Lower lobe of right lung (tissue), 2 donors: ENCODE data around the gene KIF5C. TPM values are rescaled to one million over a fixed set of nuclear protein-coding genes. Genes with fewer than 3 reads are reported as not detected.

Source experiments
- ATAC-seq, 2 donors: fragments of 200-7000 bp; cut with Tn5 transposase; one replicate each; pipeline ENCODE4 v1.9.1; 2020 to 2022; ENCODE audit warnings: mild to moderate bottlenecking in 2 of 2, moderate library complexity in 2 of 2
- DNase-seq: peaks from one replicate; pipeline ENCODE4 v3.0.0-alpha.2; 2020
- H3K27ac ChIP-seq: fragments of 200-600 bp; one replicate; pipeline ENCODE4 v1.8.0; 2022
- H3K27me3 ChIP-seq: fragments of 200-600 bp; one replicate; pipeline ENCODE4 v1.8.0; 2022; ENCODE audit warnings: low read depth
- H3K36me3 ChIP-seq: fragments of 200-600 bp; one replicate; pipeline ENCODE4 v1.8.0; 2022; ENCODE audit warnings: mild to moderate bottlenecking
- H3K4me1 ChIP-seq: fragments of 200-600 bp; one replicate; pipeline ENCODE4 v1.8.0; 2022
- H3K4me3 ChIP-seq: fragments of 200-600 bp; one replicate; pipeline ENCODE4 v1.8.0; 2022; ENCODE audit warnings: mild to moderate bottlenecking
- H3K9me3 ChIP-seq: fragments of 200-600 bp; one replicate; pipeline ENCODE4 v1.8.0; 2022
- CTCF ChIP-seq: fragments of 200-600 bp; IDR thresholded peaks from one replicate; pipeline ENCODE4 v1.8.0; 2022; ENCODE audit warnings: antibody characterized with exemption, mild to moderate bottlenecking
- intact Hi-C: fragments of 100-400 bp; cut with DNase I; formaldehyde crosslinking; loops from one replicate; pipeline ENCODE4 v1.11.0; 2022
- total RNA-seq: library from RNA; stranded (reverse); fragmentation: NEBNext Ultra II Directional; extraction: Animal tissue kit (Norgen Biotek cat#: 25700); gene quantifications from one replicate; pipeline ENCODE4 v1.2.1, GENCODE V29; 2021
- donor health status: DM: no; HTN: yes; CAD: no; lungs with severe emphysema.

KIF5C gene
- total RNA-seq, 1 donor from 2014 or later: 0.47 TPM

- no peaks in the 10 kb centered on the region for H3K27me3 ChIP-seq
- H3K9me3 ChIP-seq: peaks cover 9% of the 10 kb centered on the region
- ATAC-seq: no peak
- intact Hi-C loops: no loop called here
- no peaks in the 10 kb centered on the region for H3K36me3 ChIP-seq
- TF ChIP-seq CTCF: no peak
- H3K4me1 ChIP-seq: peaks cover 5% of the 10 kb centered on the region
- no peak for DNase-seq
- H3K4me3 ChIP-seq: no peak overlapping the region
- H3K27ac ChIP-seq: no peak overlapping the region
Measured at GRCh38 chr2:148922776-148923475, 47.9 kb downstream of the KIF5C start.

- no peak for TF ChIP-seq CTCF
- Histone ChIP-seq H3K27me3 (no peaks in the 10 kb centered on the region), H3K27ac (no peak overlapping the region), H3K9me3 (no peaks in the 10 kb centered on the region), H3K36me3 (no peaks in the 10 kb centered on the region), H3K4me3 (no peak overlapping the region), H3K4me1 (peaks cover 5% of the 10 kb centered on the region)
- DNase-seq: no peak
- intact Hi-C loops: no loop called here
- no peak for ATAC-seq
Measured at GRCh38 chr2:148924514-148925178, 49.6 kb downstream of the KIF5C start.

GRCh38 chr2:148926291-148926961 is 51.4 kb downstream of the KIF5C start:
- H3K4me1 ChIP-seq: peaks cover 5% of the 10 kb centered on the region
- no peaks in the 10 kb centered on the region for H3K36me3 ChIP-seq
- DNase-seq (peak; percentile 58), ATAC-seq (peak; percentile 82 to 92)
- no peak overlapping the region for H3K27ac ChIP-seq
- peak overlapping the region; percentile 33 for H3K4me3 ChIP-seq
- intact Hi-C loops: no loop called here
- TF ChIP-seq CTCF: peak; percentile 69
- H3K9me3 ChIP-seq: no peaks in the 10 kb centered on the region
- H3K27me3 ChIP-seq: no peaks in the 10 kb centered on the region

GRCh38 chr2:148926981-148927401 is 52.0 kb downstream of the KIF5C start:
- ATAC-seq: peak; percentile 78 to 82
- H3K4me3 ChIP-seq: peak overlapping the region; percentile 33

GRCh38 chr2:148928395-148928794 is 53.4 kb downstream of the KIF5C start:
- no peak for ATAC-seq
- intact Hi-C loops: no loop called here

More at GRCh38 chr2:148926981-148927401, 52.0 kb downstream of the KIF5C start:
- Histone ChIP-seq H3K27ac (no peak overlapping the region), H3K4me1 (peaks cover 5% of the 10 kb centered on the region), H3K36me3 (no peaks in the 10 kb centered on the region), H3K27me3 (no peaks in the 10 kb centered on the region), H3K9me3 (no peaks in the 10 kb centered on the region)
- intact Hi-C loops: no loop called here
- DNase-seq: peak; percentile 61
- no peak for TF ChIP-seq CTCF

More at GRCh38 chr2:148928395-148928794, 53.4 kb downstream of the KIF5C start:
- H3K9me3 ChIP-seq: no peaks in the 10 kb centered on the region
- no peak overlapping the region for H3K27ac ChIP-seq
- no peak for TF ChIP-seq CTCF
- H3K27me3 ChIP-seq: no peaks in the 10 kb centered on the region
- no peak for DNase-seq
- H3K4me3 ChIP-seq: no peak overlapping the region
- H3K4me1 ChIP-seq: peaks cover 5% of the 10 kb centered on the region
- H3K36me3 ChIP-seq: no peaks in the 10 kb centered on the region
